OCI-LY3 (cell line): Measurements from ENCODE around the gene ALKBH5.

Experiments used
- CTCF ChIP-seq: fragments of 200-600, 300-600 bp; sonication (generic); IDR thresholded peaks from 2 replicates; pipeline ENCODE4 v1.5.1; 2014; ENCODE audit warnings: antibody characterized with exemption, low read length, low read depth
- EZH2phosphoT487 ChIP-seq: fragments of 200-600 bp; shearing (Covaris generic); IDR thresholded peaks from 2 replicates; pipeline ENCODE4 v1.6.1; 2018; ENCODE audit warnings: antibody characterized with exemption, mixed run types, low read depth

- no peak for TF ChIP-seq CTCF
- TF ChIP-seq EZH2phosphoT487, result no peak
Measured at GRCh38 chr17:18151290-18151689, 32.3 kb upstream of the ALKBH5 start.
